H1 (cell line): ENCODE measurements around the gene COMMD1. TPM values are rescaled to one million over a fixed set of nuclear protein-coding genes. Genes with fewer than 3 reads are reported as not detected.
A peak's percentile ranks its signal among the peaks of the same experiment; 100 is the strongest.

ENCODE experiments used
- CTCF ChIA-PET: fragments of 300-600 bp; sonication (Branson Sonifier 250); formaldehyde crosslinking; loops from one replicate; lab custom pipeline; 2021; ENCODE audit not compliant: partially characterized antibody; lab: Charles Lee
- POLR2A ChIA-PET: fragments of 300-600 bp; sonication (Branson Sonifier 250); formaldehyde crosslinking; loops from one replicate; lab custom pipeline; 2021; ENCODE audit warnings: inconsistent platforms; ENCODE audit not compliant: partially characterized antibody; lab: Charles Lee
- DNase-seq, 2 experiments: peaks; one replicate each; pipeline versions ENCODE4 v3.0.0 to v3.0.0-alpha.2; 2010 to 2022; ENCODE audit warnings: low spot score in 2 of 2, low read depth in 1 of 2, mixed read lengths in 1 of 2
- FAIRE-seq: peaks from 2 replicates; lab custom pipeline; 2011; peaks lifted over from hg19 to GRCh38; lab: Jason Lieb, UNC
- H2AFZ ChIP-seq: 2 replicates; pipeline ENCODE4 v1.8.1; 2012; ENCODE audit warnings: low read length, inconsistent platforms
- H2AK5ac ChIP-seq: 2 replicates; pipeline ENCODE4 v1.6.1; 2013; ENCODE audit warnings: low read depth, low read length
- H2BK120ac ChIP-seq: replicated peaks from 2 replicates; pipeline ENCODE3; 2013; ENCODE audit warnings: low read depth, low read length, inconsistent platforms
- H2BK12ac ChIP-seq: 2 replicates; pipeline ENCODE4 v1.6.1; 2013; ENCODE audit warnings: low read depth, low read length
- H2BK15ac ChIP-seq: 2 replicates; pipeline ENCODE4 v1.6.1; 2013; ENCODE audit warnings: low read length
- H2BK20ac ChIP-seq: 2 replicates; pipeline ENCODE4 v1.6.1; 2013; ENCODE audit warnings: low read length
- H2BK5ac ChIP-seq: 2 replicates; pipeline ENCODE4 v1.6.1; 2013; ENCODE audit warnings: low read depth, low read length
- H3K14ac ChIP-seq: 2 replicates; pipeline ENCODE4 v1.6.1; 2013; ENCODE audit warnings: inconsistent platforms; ENCODE audit not compliant: insufficient read length
- H3K18ac ChIP-seq: 2 replicates; pipeline ENCODE4 v1.6.1; 2013; ENCODE audit warnings: low read length; ENCODE audit errors: extremely low read depth
- H3K23ac ChIP-seq: 2 replicates; pipeline ENCODE4 v1.6.1; 2013; ENCODE audit warnings: inconsistent platforms; ENCODE audit not compliant: insufficient read length
- H3K23me2 ChIP-seq: 2 replicates; pipeline ENCODE4 v1.6.1; 2013; ENCODE audit warnings: low read depth, low read length
- H3K27ac ChIP-seq: 2 replicates; pipeline ENCODE4 v1.6.1; 2011; ENCODE audit warnings: low read depth, low read length, inconsistent platforms
- H3K27me3 ChIP-seq, 4 experiments: replicated peaks in 1 of 4; 1 replicate in 1 of 4; 2 replicates in 3 of 4; pipeline versions ENCODE4 v1.6.1 to v1.8.1; 2011 to 2013; ENCODE audit warnings: low read length in 3 of 4, mild to moderate bottlenecking in 3 of 4, inconsistent platforms in 2 of 4, mixed read lengths in 2 of 4, moderate library complexity in 1 of 4; ENCODE audit not compliant: control insufficient read depth in 3 of 4, insufficient read depth in 3 of 4; ENCODE audit errors: extremely low read depth in 1 of 4
- H3K36me3 ChIP-seq, 4 experiments: 2 replicates each; pipeline versions ENCODE4 v1.6.1 to v1.8.1; 2011 to 2013; ENCODE audit warnings: mild to moderate bottlenecking in 4 of 4, low read length in 3 of 4, moderate library complexity in 2 of 4, control low read depth in 1 of 4, inconsistent platforms in 1 of 4; ENCODE audit not compliant: insufficient read depth in 4 of 4, control insufficient read depth in 2 of 4
- H3K4ac ChIP-seq: replicated peaks from 2 replicates; pipeline ENCODE3; 2013; ENCODE audit warnings: low read length, low read depth, mixed read lengths, inconsistent platforms; ENCODE audit not compliant: insufficient read length
- H3K4me1 ChIP-seq, 4 experiments: replicated peaks in 1 of 4; 1 replicate in 1 of 4; 2 replicates in 3 of 4; pipeline versions ENCODE4 v1.6.1 to v1.8.1; 2011 to 2013; ENCODE audit warnings: low read length in 3 of 4, inconsistent platforms in 2 of 4, mixed read lengths in 1 of 4; ENCODE audit not compliant: insufficient read depth in 4 of 4, control insufficient read depth in 3 of 4
- H3K4me2 ChIP-seq, 2 experiments: 2 replicates each; pipeline versions ENCODE4 v1.6.1 to v1.8.1; 2011 to 2013; ENCODE audit warnings: low read depth in 2 of 2, low read length in 2 of 2, control low read depth in 1 of 2, inconsistent platforms in 1 of 2, mild to moderate bottlenecking in 1 of 2; ENCODE audit not compliant: insufficient read depth in 1 of 2
- H3K4me3 ChIP-seq, 4 experiments: fragments of 200-600, 300-600 bp in 1 of 4; sonication (generic), shearing (Covaris generic), sonication (Bioruptor Twin) in 1 of 4; 2 replicates each; pipeline versions ENCODE4 v1.5.1 to v1.8.1; 2011 to 2016; ENCODE audit warnings: low read length in 4 of 4, low read depth in 3 of 4, control low read depth in 2 of 4, inconsistent platforms in 2 of 4, mild to moderate bottlenecking in 2 of 4, mixed read lengths in 1 of 4, moderate library complexity in 1 of 4; ENCODE audit not compliant: insufficient read depth in 2 of 4; ENCODE audit errors: extremely low read depth in 1 of 4
- H3K56ac ChIP-seq: replicated peaks from 2 replicates; pipeline ENCODE3; 2013; ENCODE audit warnings: low read depth, mild to moderate bottlenecking, mixed read lengths, low read length, inconsistent platforms; ENCODE audit not compliant: insufficient read length
- H3K79me1 ChIP-seq: 2 replicates; pipeline ENCODE4 v1.6.1; 2013; ENCODE audit warnings: low read depth, low read length, control low read depth
- H3K79me2 ChIP-seq, 2 experiments: 2 replicates each; pipeline versions ENCODE4 v1.6.1 to v1.8.1; 2012 to 2013; ENCODE audit warnings: low read length in 2 of 2, mild to moderate bottlenecking in 2 of 2, inconsistent platforms in 1 of 2; ENCODE audit not compliant: insufficient read depth in 2 of 2, control insufficient read depth in 1 of 2
- H3K9ac ChIP-seq, 4 experiments: replicated peaks in 1 of 4; 1 replicate in 1 of 4; 2 replicates in 3 of 4; pipeline versions ENCODE4 v1.6.1 to v1.8.1; 2011 to 2013; ENCODE audit warnings: low read depth in 3 of 4, low read length in 3 of 4, control low read depth in 2 of 4, mild to moderate bottlenecking in 2 of 4, moderate library complexity in 2 of 4, inconsistent platforms in 1 of 4; ENCODE audit errors: extremely low read depth in 1 of 4
- H3K9me3 ChIP-seq, 2 experiments: 2 replicates each; pipeline versions ENCODE4 v1.6.1 to v1.8.1; 2012 to 2013; ENCODE audit warnings: mild to moderate bottlenecking in 2 of 2, moderate library complexity in 2 of 2, control low read depth in 1 of 2, inconsistent platforms in 1 of 2, low read depth in 1 of 2, low read length in 1 of 2, mixed read lengths in 1 of 2; ENCODE audit not compliant: insufficient read depth in 2 of 2
- H4K20me1 ChIP-seq, 2 experiments: replicated peaks in 1 of 2; 2 replicates each; pipeline versions ENCODE3 to v1.8.1; 2011 to 2013; ENCODE audit warnings: inconsistent platforms in 2 of 2, low read length in 2 of 2, mild to moderate bottlenecking in 1 of 2; ENCODE audit not compliant: insufficient read depth in 2 of 2, control insufficient read depth in 1 of 2
- H4K5ac ChIP-seq: 2 replicates; pipeline ENCODE4 v1.6.1; 2013; ENCODE audit warnings: low read length, low read depth, mixed read lengths, inconsistent platforms; ENCODE audit not compliant: insufficient read length
- H4K8ac ChIP-seq: 2 replicates; pipeline ENCODE4 v1.8.0; 2013; ENCODE audit warnings: mild to moderate bottlenecking, moderate library complexity, low read length, inconsistent platforms; ENCODE audit not compliant: insufficient read depth; ENCODE audit errors: extremely low read depth
- H4K91ac ChIP-seq: replicated peaks from 2 replicates; pipeline ENCODE3; 2013; ENCODE audit warnings: low read length, mixed read lengths, inconsistent platforms; ENCODE audit not compliant: insufficient read length
- ASH2L ChIP-seq: fragments of 200-600, 300-600 bp; sonication (generic); IDR thresholded peaks from one replicate; pipeline ENCODE4 v1.7.1; 2017; ENCODE audit warnings: low read length
- CEBPB ChIP-seq: IDR thresholded peaks from 2 replicates; pipeline ENCODE4 v1.6.1; 2012; ENCODE audit warnings: low read depth, low read length
- CHD1 ChIP-seq: IDR thresholded peaks from 2 replicates; pipeline ENCODE4 v1.6.1; 2012; ENCODE audit warnings: low read depth, low read length, improper control_type of control experiment
- E2F6 ChIP-seq: IDR thresholded peaks from 2 replicates; pipeline ENCODE4 v1.6.1; 2012; ENCODE audit warnings: inconsistent platforms
- EGR1 ChIP-seq: IDR thresholded peaks from 2 replicates; pipeline ENCODE4 v1.6.1; 2011; ENCODE audit warnings: low read depth, low read length, borderline replicate concordance
- EZH2 ChIP-seq: fragments of 200-600 bp; sonication (generic); IDR thresholded peaks from 2 replicates; pipeline ENCODE4 v1.7.1; 2012; ENCODE audit warnings: low read depth, mild to moderate bottlenecking, moderate library complexity, low read length, inconsistent platforms; ENCODE audit not compliant: severe bottlenecking
- RBBP5 ChIP-seq: IDR thresholded peaks from 2 replicates; pipeline ENCODE4 v1.7.1; 2012; ENCODE audit warnings: low read depth, mild to moderate bottlenecking, inconsistent platforms, low read length, moderate library complexity, borderline replicate concordance
- SIX5 ChIP-seq: IDR thresholded peaks from 2 replicates; pipeline ENCODE4 v1.6.1; 2011; ENCODE audit warnings: mild to moderate bottlenecking, low read depth, low read length
- SUZ12 ChIP-seq: fragments of 200-600 bp; sonication (generic); IDR thresholded peaks from 2 replicates; pipeline ENCODE4 v1.6.1; 2012; ENCODE audit warnings: mild to moderate bottlenecking, inconsistent platforms, low read length, moderate library complexity, mixed read lengths
- TAF7 ChIP-seq: optimal IDR thresholded peaks from 2 replicates; pipeline ENCODE3; 2011; ENCODE audit warnings: low read depth, mild to moderate bottlenecking, inconsistent platforms, low read length, moderate library complexity, borderline replicate concordance
- WGBS, 2 experiments: shearing (Covaris generic) in 1 of 2; methylation state at CpG; one replicate each; pipeline versions ENCODE4 v1.1.6 to v1.1.7; 2013 to 2015; ENCODE audit warnings: low lambda C conversion rate in 2 of 2, mixed read lengths in 2 of 2, inconsistent platforms in 1 of 2, low coverage in 1 of 2, missing lambda C conversion rate in 1 of 2; ENCODE audit not compliant: insufficient replicate concordance in 2 of 2, insufficient coverage in 1 of 2, insufficient read length in 1 of 2; ENCODE audit errors: extremely low coverage in 1 of 2, missing lambda C conversion rate in 1 of 2; 5-methylcytosine and 5-hydroxymethylcytosine counted together
- polyA plus RNA-seq, 7 experiments: library from polyadenylated mRNA; depleted of rRNA in 3 of 7; stranded (reverse) in 5 of 7; unstranded in 2 of 7; fragments of >200 nt in 5 of 7; fragments of 200-250 nt in 2 of 7; gene quantifications; 1 replicate in 5 of 7; 2 replicates in 1 of 7; 4 replicates in 1 of 7; pipeline versions ENCODE4 v1.2.1 to v1.2.3, GENCODE V29; 2011 to 2013; ENCODE audit warnings: missing spikeins in 2 of 7, mixed read lengths in 2 of 7
- total RNA-seq: library from RNA; stranded (reverse); fragmentation: NEBNext Ultra II Directional; extraction: Animal tissue kit (Norgen Biotek cat#: 25700); gene quantifications from 2 replicates; pipeline ENCODE4 v1.2.1, GENCODE V29; 2021

Gene COMMD1
- total and polyA plus RNA-seq, 2 of the 8 experiments (the other 6 are each of a cell fraction or from before 2014, with no cell fraction given), result 23.5 to 28.3 TPM

GRCh38 chr2:62150597-62151305 is 245.3 kb downstream of the COMMD1 start:
- Histone ChIP-seq H2BK5ac (peak overlapping the region; percentile 86), H2BK20ac (peak overlapping the region; percentile 48; the same call in 1 of the 2 replicates), H2AFZ (no peak overlapping the region), H4K91ac (peak overlapping the region; percentile 5), H3K4me1 (peaks cover 0 to 11% (median 4%) of the 10 kb centered on the region in 4 experiments; a peak in 6 of 7 replicates), H4K5ac (no peak overlapping the region), H3K27me3 (no peaks in the 10 kb centered on the region), H2BK120ac (peak overlapping the region; percentile 40), H3K56ac (no peak overlapping the region), H3K79me2 (no peaks in the 10 kb centered on the region), H4K20me1 (no peaks in the 10 kb centered on the region), H3K79me1 (no peaks in the 10 kb centered on the region), H3K9ac (no peak overlapping the region), H3K4ac (no peak overlapping the region), H3K23me2 (no peaks in the 10 kb centered on the region), H2AK5ac (no peak overlapping the region), H3K27ac (no peak overlapping the region)
- POLR2A ChIA-PET, result no interaction called here
- WGBS, 2 experiments, result 73% methylated on average over 6 of the region's 6 CpGs; no CpG with 5 or more reads in 1 of the 2 experiments
- CTCF ChIA-PET, result interaction anchor here (1.0 to 1.3 kb wide), 3 partner anchors 77 to 156 kb away, joined by 3 read pairs; no protein-coding TSS in a partner anchor
- DNase-seq (no peak), FAIRE-seq (no peak)
- TF ChIP-seq E2F6, result no peak
- TF ChIP-seq SIX5, result no peak
- TF ChIP-seq CHD1, result no peak
- no peak for TF ChIP-seq EZH2
- no peak for TF ChIP-seq TAF7
- TF ChIP-seq SUZ12, result no peak
- no peak for TF ChIP-seq CEBPB
- TF ChIP-seq ASH2L, result no peak
- TF ChIP-seq RBBP5, result no peak
- TF ChIP-seq EGR1, result no peak
- TF ChIP-seq, all 59 proteins: peak for 0
- peak overlapping the region; percentile 30 to 33; a peak in 3 of 4 replicates for H3K4me2 ChIP-seq
- no peak overlapping the region for H2BK15ac ChIP-seq
- H3K14ac ChIP-seq, result no peak overlapping the region
- H3K36me3 ChIP-seq, result no peaks in the 10 kb centered on the region
- H3K18ac ChIP-seq, result peak overlapping the region; percentile 92
- 0 out of 2 replicates have a peak overlapping the region, but pooled peaks have one; percentile 41 for H2BK12ac ChIP-seq
- H3K4me3 ChIP-seq, result peak overlapping the region in 1 of 4 experiments; percentile 3; a peak in 1 of 8 replicates
- no peak overlapping the region for H3K23ac ChIP-seq
- peaks cover 2 to 7% of the 10 kb centered on the region in 2 experiments; a peak in 2 of 4 replicates for H3K9me3 ChIP-seq
- no peak overlapping the region for H4K8ac ChIP-seq
